Tibial artery (tissue), 4 donors: ENCODE results near the gene AK8.
A peak's percentile ranks its signal among the peaks of the same experiment; 100 is the strongest.

Source experiments
- DNase-seq, 2 donors: peaks; one replicate each; pipeline ENCODE4 v3.0.0-alpha.2; 2019
- H3K27ac ChIP-seq, 2 donors: fragments of 200-600 bp; sonication (generic) in 1 of 2; 1 replicate in 1 of 2; 2 replicates in 1 of 2; pipeline ENCODE4 v1.5.1; 2018 to 2019; ENCODE audit warnings: mild to moderate bottlenecking in 1 of 2
- H3K27me3 ChIP-seq, 2 donors: fragments of 200-600 bp; sonication (generic) in 1 of 2; one replicate each; pipeline versions ENCODE4 v1.5.1 to v1.6.0; 2016 to 2019
- H3K36me3 ChIP-seq, 3 donors: fragments of 200-600 bp; sonication (generic) in 2 of 3; one replicate each; pipeline ENCODE4 v1.5.1; 2016 to 2019; ENCODE audit warnings: mild to moderate bottlenecking in 2 of 3
- H3K4me1 ChIP-seq, 4 donors: fragments of 200-600 bp; sonication (generic) in 2 of 4; 1 replicate in 3 of 4; 2 replicates in 1 of 4; pipeline ENCODE4 v1.5.1; 2016 to 2019
- H3K4me3 ChIP-seq, 2 donors: fragments of 200-600 bp; sonication (generic) in 1 of 2; 1 replicate in 1 of 2; 2 replicates in 1 of 2; pipeline ENCODE4 v1.5.1; 2018 to 2019; ENCODE audit warnings: mild to moderate bottlenecking in 2 of 2
- H3K9me3 ChIP-seq, 3 donors: fragments of 200-600 bp; sonication (generic) in 1 of 3; one replicate each; pipeline ENCODE4 v1.5.1; 2016 to 2019
- CTCF ChIP-seq, 2 experiments: fragments of 200-600 bp in 1 of 2; fragments of 450-650 bp in 1 of 2; IDR thresholded peaks; one replicate each; pipeline ENCODE4 v1.5.1; 2017 to 2019; ENCODE audit warnings: antibody characterized with exemption in 2 of 2, mild to moderate bottlenecking in 1 of 2, moderate library complexity in 1 of 2
- intact Hi-C: fragments of 100-400 bp; cut with DNase I; formaldehyde crosslinking; loops from one replicate; pipeline ENCODE4 v1.15.0; 2023; ENCODE audit warnings: low total_unique reads

Gene AK8

GRCh38 chr9:132794730-132795380 is 83.2 kb downstream of the AK8 start:
- Histone ChIP-seq H3K27me3 (peaks cover 0 to 21% of the 10 kb centered on the region in 2 donors), H3K36me3 (no peaks in the 10 kb centered on the region), H3K27ac (no peak overlapping the region), H3K9me3 (no peaks in the 10 kb centered on the region), H3K4me1 (peaks cover 0 to 2% (median 0%) of the 10 kb centered on the region in 4 donors), H3K4me3 (no peak overlapping the region)
- intact Hi-C loops, result loop anchor here (5.0 kb wide), 1 partner anchor 288 kb away; no protein-coding TSS in a partner anchor
- TF ChIP-seq CTCF (IDR thresholded peaks at IDR 0.05), result no peak
- DNase-seq, result no peak

DNA sequence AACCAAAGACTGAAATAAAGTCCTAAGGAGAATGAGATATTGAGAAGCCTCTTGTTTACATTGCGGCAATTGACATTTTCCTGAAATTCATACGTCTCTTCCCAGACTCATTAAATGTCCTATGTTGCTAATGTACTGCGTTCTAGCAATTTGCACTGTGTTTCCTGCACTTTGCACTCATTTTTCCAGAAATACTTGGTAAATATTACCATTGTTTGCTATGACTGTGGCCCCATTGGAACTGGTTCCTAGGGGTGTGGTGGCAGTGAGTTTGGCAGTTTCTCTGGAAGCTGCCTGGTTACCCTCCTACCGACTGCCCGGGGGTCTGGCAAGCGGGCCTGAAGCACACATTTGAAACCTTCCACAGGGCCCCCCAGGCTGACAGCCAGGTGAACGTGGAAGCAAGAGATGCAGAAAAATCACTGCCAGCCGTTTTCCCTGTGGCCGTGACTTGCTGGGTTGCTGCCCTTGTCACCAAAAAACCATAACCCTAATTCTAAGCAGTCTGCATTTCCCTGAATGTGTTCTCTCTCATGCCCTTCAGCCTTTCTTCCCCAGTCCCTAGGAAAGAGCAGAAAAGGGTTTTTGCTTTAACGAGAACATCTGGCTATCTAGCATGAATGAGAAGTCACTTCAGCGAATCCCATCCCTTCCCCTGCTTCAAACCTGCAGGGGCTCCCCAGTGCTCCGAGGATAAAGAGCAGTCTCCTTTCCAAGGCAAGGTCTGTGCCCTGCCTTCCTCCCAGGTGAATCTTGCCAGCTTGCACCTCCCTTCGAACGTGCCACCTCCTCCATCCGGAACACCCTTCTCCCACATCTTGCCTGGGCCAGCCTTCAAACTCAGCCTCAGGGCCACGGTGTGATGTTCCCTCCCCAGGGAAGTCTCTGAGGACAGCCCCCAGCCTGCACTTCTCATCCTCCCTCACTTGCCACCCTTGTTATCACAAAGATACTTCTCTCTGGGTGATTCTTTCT is 84.2 kb downstream of the AK8 start:
- Histone ChIP-seq H3K27me3 (peaks cover 0 to 20% of the 10 kb centered on the region in 2 donors), H3K36me3 (no peaks in the 10 kb centered on the region), H3K4me3 (no peak overlapping the region), H3K27ac (no peak overlapping the region), H3K4me1 (no peaks in the 10 kb centered on the region), H3K9me3 (no peaks in the 10 kb centered on the region)
- intact Hi-C loops, result no loop called here
- DNase-seq, result peak in 1 of 2 donors; percentile 34
- no peak for TF ChIP-seq CTCF (IDR thresholded peaks at IDR 0.05)

GRCh38 chr9:132792547-132792946 is 85.5 kb downstream of the AK8 start:
- peak in 1 of 2 donors; percentile 59 for DNase-seq
- TF ChIP-seq CTCF (IDR thresholded peaks at IDR 0.05), result no peak
- peaks cover 0 to 14% of the 10 kb centered on the region in 2 donors for H3K27me3 ChIP-seq
- no peaks in the 10 kb centered on the region for H3K4me1 ChIP-seq
- intact Hi-C loops, result no loop called here
- H3K36me3 ChIP-seq, result peaks cover 0 to 3% (median 0%) of the 10 kb centered on the region in 3 donors
- H3K27ac ChIP-seq, result no peak overlapping the region
- no peak overlapping the region for H3K4me3 ChIP-seq
- no peaks in the 10 kb centered on the region for H3K9me3 ChIP-seq

DNA sequence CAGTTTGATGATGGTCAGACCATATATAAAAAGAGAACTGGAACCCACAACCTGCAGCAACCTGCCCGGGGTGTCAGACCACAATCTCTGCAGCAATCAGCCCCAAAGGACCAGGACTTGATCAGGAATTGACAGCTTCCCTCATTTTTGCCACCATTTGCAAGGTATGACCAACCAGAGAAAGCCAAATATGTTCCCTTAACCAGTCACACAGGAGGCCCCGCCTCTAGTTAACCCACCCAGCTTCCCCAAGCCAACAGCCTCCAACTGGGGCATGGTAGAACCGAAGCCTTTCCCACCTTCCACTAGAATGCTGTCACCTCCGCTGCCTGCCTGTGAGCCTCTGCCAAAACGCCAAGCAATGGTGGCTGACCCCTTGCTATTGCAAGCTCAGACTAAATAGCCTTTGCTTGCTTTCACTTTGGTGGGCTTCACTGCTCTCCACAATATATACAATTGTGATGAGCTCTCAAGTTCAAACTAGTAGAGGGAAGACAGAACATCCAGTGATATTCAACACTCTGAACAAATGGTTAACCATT is 86.3 kb downstream of the AK8 start:
- peaks cover 0 to 3% (median 0%) of the 10 kb centered on the region in 3 donors for H3K36me3 ChIP-seq
- DNase-seq, result peak in 1 of 2 donors; percentile 17
- no peak for TF ChIP-seq CTCF (IDR thresholded peaks at IDR 0.05)
- intact Hi-C loops, result no loop called here
- H3K4me3 ChIP-seq, result no peak overlapping the region
- no peak overlapping the region for H3K27ac ChIP-seq
- H3K4me1 ChIP-seq, result no peaks in the 10 kb centered on the region
- H3K27me3 ChIP-seq, result peaks cover 0 to 11% of the 10 kb centered on the region in 2 donors
- no peaks in the 10 kb centered on the region for H3K9me3 ChIP-seq

- no peaks in the 10 kb centered on the region for H3K9me3 ChIP-seq
- H3K4me3 ChIP-seq, result no peak overlapping the region
- H3K27ac ChIP-seq, result no peak overlapping the region
- intact Hi-C loops, result no loop called here
- no peaks in the 10 kb centered on the region for H3K4me1 ChIP-seq
- DNase-seq, result no peak
- TF ChIP-seq CTCF (IDR thresholded peaks at IDR 0.05), result no peak
- H3K36me3 ChIP-seq, result peaks cover 0 to 3% (median 0%) of the 10 kb centered on the region in 3 donors
- peaks cover 0 to 11% of the 10 kb centered on the region in 2 donors for H3K27me3 ChIP-seq
Measured at GRCh38 chr9:132789719-132790118, 88.4 kb downstream of the AK8 start.
